Caco-2 (cell line): Measurements from ENCODE around the gene ERI2. TPM values are rescaled to one million over a fixed set of nuclear protein-coding genes. Genes with fewer than 3 reads are reported as not detected.

Source experiments
- BruUV-seq: library from RNA; stranded (reverse); fragments of 400-500 nt; replicated peaks from 2 replicates; lab custom pipeline; 2021; lab: Mats Ljungman, UMichigan
- CTCF ChIA-PET: fragments of 300-600 bp; sonication (Branson Sonifier 250); formaldehyde crosslinking; loops from one replicate; lab custom pipeline; 2022; ENCODE audit warnings: antibody characterized with exemption; lab: Charles Lee
- POLR2A ChIA-PET: fragments of 300-600 bp; sonication (Branson Sonifier 250); formaldehyde crosslinking; loops from one replicate; lab custom pipeline; 2022; ENCODE audit warnings: antibody characterized with exemption; lab: Charles Lee
- DNase-seq, 2 experiments: peaks; one replicate each; pipeline versions ENCODE4 v3.0.0 to v3.0.0-alpha.2; 2020 to 2022
- H3K27me3 ChIP-seq: replicated peaks from 2 replicates; pipeline ENCODE4 v1.6.0; 2011; ENCODE audit warnings: low read length; ENCODE audit not compliant: control insufficient read depth, insufficient read depth
- H3K36me3 ChIP-seq: 2 replicates; pipeline ENCODE4 v1.5.1; 2011; ENCODE audit warnings: low read length; ENCODE audit not compliant: control insufficient read depth, insufficient read depth
- H3K4me1 ChIP-seq: fragments of 250-450 bp; sonication (Bioruptor Pico); 2 replicates; pipeline ENCODE4 v1.5.1; 2020; ENCODE audit warnings: mild to moderate bottlenecking
- H3K4me3 ChIP-seq: 2 replicates; pipeline ENCODE4 v1.5.1; 2011; ENCODE audit warnings: low read depth, mild to moderate bottlenecking, control low read depth, low read length
- H3K9me3 ChIP-seq: fragments of 250-450 bp; sonication (Bioruptor Pico); 2 replicates; pipeline ENCODE4 v1.5.1; 2020; ENCODE audit warnings: mild to moderate bottlenecking, moderate library complexity
- H3K27ac Mint-ChIP-seq: one replicate; pipeline ENCODE4 v1.8.0; 2022; ENCODE audit warnings: mixed read lengths; ENCODE audit not compliant: unreplicated experiment
- H3K27me3 Mint-ChIP-seq: one replicate; pipeline ENCODE4 v1.8.0; 2022; ENCODE audit warnings: mixed read lengths; ENCODE audit not compliant: insufficient read depth, unreplicated experiment
- H3K36me3 Mint-ChIP-seq: one replicate; pipeline ENCODE4 v1.8.0; 2022; ENCODE audit warnings: mild to moderate bottlenecking, mixed read lengths; ENCODE audit not compliant: insufficient read depth, unreplicated experiment
- H3K4me1 Mint-ChIP-seq: one replicate; pipeline ENCODE4 v1.8.0; 2022; ENCODE audit warnings: low read depth, mixed read lengths; ENCODE audit not compliant: unreplicated experiment
- H3K4me3 Mint-ChIP-seq: one replicate; pipeline ENCODE4 v1.8.0; 2022; ENCODE audit warnings: mild to moderate bottlenecking, moderate library complexity, mixed read lengths; ENCODE audit not compliant: unreplicated experiment
- H3K9me3 Mint-ChIP-seq: one replicate; pipeline ENCODE4 v1.8.0; 2022; ENCODE audit warnings: mixed read lengths; ENCODE audit not compliant: unreplicated experiment
- CTCF ChIP-seq, 2 experiments: fragments of 200-600 bp in 1 of 2; IDR thresholded peaks; 1 replicate in 1 of 2; 2 replicates in 1 of 2; pipeline versions ENCODE4 v1.5.1 to v1.8.0; 2011 to 2022; ENCODE audit warnings: antibody characterized with exemption in 1 of 2, control low read depth in 1 of 2, inconsistent platforms in 1 of 2, low read depth in 1 of 2, low read length in 1 of 2, mild to moderate bottlenecking in 1 of 2, moderate library complexity in 1 of 2; ENCODE audit not compliant: insufficient read depth in 1 of 2, severe bottlenecking in 1 of 2, unreplicated experiment in 1 of 2
- intact Hi-C: fragments of 100-400 bp; cut with micrococcal nuclease; formaldehyde crosslinking; loops from one replicate; pipeline ENCODE4 v1.10.0; 2022; ENCODE audit not compliant: unreplicated experiment
- total RNA-seq: library from RNA; stranded (reverse); gene quantifications from 2 replicates; pipeline ENCODE4 v1.2.3, GENCODE V29; 2022

ERI2 gene
- total RNA-seq, 1 experiment from 2014 or later = 24.6 TPM

- no peak overlapping the region for H3K4me3 ChIP-seq
- H3K27me3 Mint-ChIP-seq = peaks cover 10% of the 10 kb centered on the region
- no peak overlapping the region for H3K27ac Mint-ChIP-seq
- intact Hi-C loops = no loop called here
- TF ChIP-seq CTCF (IDR thresholded peaks at IDR 0.05; ENCODE audit: insufficient read depth in 1 of 2, low read depth in 1 of 2, low read length in 1 of 2, severe bottlenecking in 1 of 2, unreplicated experiment in 1 of 2) = no peak
- BruUV-seq = no TSS peak
- H3K36me3 Mint-ChIP-seq = peaks cover 2% of the 10 kb centered on the region
- H3K4me1 ChIP-seq = peaks cover 7% of the 10 kb centered on the region; the same call in 1 of the 2 replicates
- ChIA-PET POLR2A (no interaction called here), CTCF (interaction anchor here (0.6 kb wide), 1 partner anchor 9 kb away, joined by 3 read pairs; no protein-coding TSS in a partner anchor)
- H3K36me3 ChIP-seq = no peaks in the 10 kb centered on the region
- peaks cover 9% of the 10 kb centered on the region for H3K9me3 Mint-ChIP-seq
- H3K9me3 ChIP-seq = no peaks in the 10 kb centered on the region
- no peak overlapping the region for H3K4me3 Mint-ChIP-seq
- no peaks in the 10 kb centered on the region for H3K4me1 Mint-ChIP-seq
- no peaks in the 10 kb centered on the region for H3K27me3 ChIP-seq
- DNase-seq = no peak
These were observed 37.5 kb downstream of the ERI2 start for GRCh38 chr16:20768818-20769217.

GRCh38 chr16:20768121-20768520 lies 38.2 kb downstream of the ERI2 start:
- Histone ChIP-seq H3K9me3 (no peaks in the 10 kb centered on the region), H3K36me3 (no peaks in the 10 kb centered on the region), H3K27me3 (no peaks in the 10 kb centered on the region), H3K4me3 (no peak overlapping the region), H3K4me1 (peaks cover 7% of the 10 kb centered on the region; the same call in 1 of the 2 replicates)
- Mint-ChIP-seq H3K4me1 (no peaks in the 10 kb centered on the region), H3K27ac (no peak overlapping the region), H3K9me3 (peaks cover 4% of the 10 kb centered on the region), H3K4me3 (no peak overlapping the region), H3K36me3 (peaks cover 5% of the 10 kb centered on the region), H3K27me3 (peaks cover 4% of the 10 kb centered on the region)
- TF ChIP-seq CTCF (IDR thresholded peaks at IDR 0.05; ENCODE audit: insufficient read depth in 1 of 2, low read depth in 1 of 2, low read length in 1 of 2, severe bottlenecking in 1 of 2, unreplicated experiment in 1 of 2) = no peak
- DNase-seq = no peak
- ChIA-PET CTCF (no interaction called here), POLR2A (no interaction called here)
- intact Hi-C loops = no loop called here
- no TSS peak for BruUV-seq

- Histone ChIP-seq H3K36me3 (no peaks in the 10 kb centered on the region), H3K4me1 (peaks cover 7% of the 10 kb centered on the region; the same call in 1 of the 2 replicates), H3K27me3 (no peaks in the 10 kb centered on the region), H3K9me3 (no peaks in the 10 kb centered on the region), H3K4me3 (no peak overlapping the region)
- DNase-seq = no peak
- intact Hi-C loops = no loop called here
- ChIA-PET CTCF (no interaction called here), POLR2A (no interaction called here)
- Mint-ChIP-seq H3K27ac (no peak overlapping the region), H3K27me3 (peaks cover 2% of the 10 kb centered on the region), H3K4me3 (no peak overlapping the region), H3K36me3 (peaks cover 5% of the 10 kb centered on the region), H3K9me3 (no peaks in the 10 kb centered on the region), H3K4me1 (no peaks in the 10 kb centered on the region)
- no TSS peak for BruUV-seq
- no peak for TF ChIP-seq CTCF (IDR thresholded peaks at IDR 0.05; ENCODE audit: insufficient read depth in 1 of 2, low read depth in 1 of 2, low read length in 1 of 2, severe bottlenecking in 1 of 2, unreplicated experiment in 1 of 2)
These were observed 38.7 kb downstream of the ERI2 start for GRCh38 chr16:20767577-20767976.
